GM15510 (cell line): ENCODE measurements around the gene ZBTB14.
A peak's percentile ranks its signal among the peaks of the same experiment; 100 is the strongest.

ENCODE experiments used
- POLR2A ChIP-seq: IDR thresholded peaks from 3 replicates; pipeline ENCODE4 v1.6.1; 2011; ENCODE audit warnings: borderline replicate concordance; ENCODE audit not compliant: insufficient read length; ENCODE audit errors: extremely low read depth

Gene ZBTB14

GRCh38 chr18:5295231-5295920 is at the start of gene ZBTB14:
TSS of gene ZBTB14 (minus strand) at chr18:5295726. CDS start at chr18:5293246, 2,480 bp downstream.
- peak; percentile 45 for TF ChIP-seq POLR2A

GRCh38 chr18:5339202-5339834 is 43.8 kb upstream of the ZBTB14 start:
- TF ChIP-seq POLR2A = no peak

- no peak for TF ChIP-seq POLR2A
Measured at GRCh38 chr18:5334456-5335075, 39.0 kb upstream of the ZBTB14 start.

GRCh38 chr18:5318061-5318700 is 22.7 kb upstream of the ZBTB14 start:
- no peak for TF ChIP-seq POLR2A

GRCh38 chr18:5317186-5317585 is 21.7 kb upstream of the ZBTB14 start:
- TF ChIP-seq POLR2A = no peak

GRCh38 chr18:5315838-5316237 is 20.3 kb upstream of the ZBTB14 start:
- TF ChIP-seq POLR2A = no peak

- no peak for TF ChIP-seq POLR2A
Measured at GRCh38 chr18:5311301-5311989, 15.9 kb upstream of the ZBTB14 start.

GRCh38 chr18:5309888-5310470 is 14.5 kb upstream of the ZBTB14 start:
- no peak for TF ChIP-seq POLR2A

GRCh38 chr18:5305835-5306234 is 10.3 kb upstream of the ZBTB14 start:
- TF ChIP-seq POLR2A = no peak

GRCh38 chr18:5304232-5304631 is 8.7 kb upstream of the ZBTB14 start:
- TF ChIP-seq POLR2A = no peak

GRCh38 chr18:5303636-5304035 is 8.1 kb upstream of the ZBTB14 start:
- no peak for TF ChIP-seq POLR2A

GRCh38 chr18:5302606-5303005 is 7.1 kb upstream of the ZBTB14 start:
- no peak for TF ChIP-seq POLR2A

- TF ChIP-seq POLR2A = no peak
Measured at GRCh38 chr18:5300476-5301010, 5.0 kb upstream of the ZBTB14 start.
